Neural cell (in vitro differentiated cells): Measurements from ENCODE around the gene VENTX. TPM values are rescaled to one million over a fixed set of nuclear protein-coding genes. Genes with fewer than 3 reads are reported as not detected.

Source experiments
- H2AFZ ChIP-seq: fragments of 200-600, 300-800 bp; sonication (generic), shearing (Covaris generic); 2 replicates; pipeline ENCODE4 v1.6.0; 2014; ENCODE audit warnings: low read depth, mild to moderate bottlenecking, antibody characterized with exemption, low read length, moderate library complexity
- H3F3A ChIP-seq: fragments of 200-600 bp; shearing (Covaris generic); 2 replicates; pipeline ENCODE4 v1.6.1; 2016; ENCODE audit warnings: mild to moderate bottlenecking, moderate library complexity, mixed read lengths, antibody characterized with exemption, low read length; ENCODE audit not compliant: insufficient read depth, poor library complexity, severe bottlenecking
- H3K27ac ChIP-seq: fragments of 200-600, 300-800 bp; sonication (generic), shearing (Covaris generic); 2 replicates; pipeline ENCODE4 v1.5.1; 2014; ENCODE audit warnings: mild to moderate bottlenecking, low read length, moderate library complexity
- H3K27me3 ChIP-seq: fragments of 300-800, 200-600 bp; sonication (generic), shearing (Covaris generic); 2 replicates; pipeline ENCODE4 v1.6.0; 2014; ENCODE audit warnings: mild to moderate bottlenecking, low read depth, low read length, moderate library complexity; ENCODE audit not compliant: insufficient read depth
- H3K36me3 ChIP-seq: fragments of 300-800, 200-600 bp; sonication (generic), shearing (Covaris generic); 2 replicates; pipeline ENCODE4 v1.5.1; 2014; ENCODE audit warnings: mild to moderate bottlenecking, antibody characterized with exemption, low read length, moderate library complexity; ENCODE audit not compliant: insufficient read depth
- H3K4me2 ChIP-seq: fragments of 300-800, 200-600 bp; sonication (generic), shearing (Covaris generic); 2 replicates; pipeline ENCODE4 v1.6.0; 2014; ENCODE audit warnings: mild to moderate bottlenecking, low read length
- H3K4me3 ChIP-seq: fragments of 300-800, 200-600 bp; sonication (generic), shearing (Covaris generic); 2 replicates; pipeline ENCODE4 v1.5.1; 2014; ENCODE audit warnings: mild to moderate bottlenecking, low read length, moderate library complexity
- H3K79me2 ChIP-seq: fragments of 200-600 bp; shearing (Covaris generic); replicated peaks from 2 replicates; pipeline ENCODE4 v1.6.0; 2014; ENCODE audit warnings: mild to moderate bottlenecking, low read length, moderate library complexity; ENCODE audit not compliant: insufficient read depth
- H3K9ac ChIP-seq: fragments of 300-800, 200-600 bp; sonication (generic), shearing (Covaris generic); 2 replicates; pipeline ENCODE4 v1.6.1; 2016; ENCODE audit warnings: mild to moderate bottlenecking, low read length, mixed read lengths
- H3K9me2 ChIP-seq: fragments of 200-600 bp; shearing (Covaris generic); 2 replicates; pipeline ENCODE4 v1.6.1; 2016; ENCODE audit warnings: mild to moderate bottlenecking, low read length, mixed read lengths; ENCODE audit not compliant: insufficient read depth
- H3K9me3 ChIP-seq: fragments of 200-600, 300-800 bp; sonication (generic), shearing (Covaris generic); 2 replicates; pipeline ENCODE4 v1.6.1; 2016; ENCODE audit warnings: mild to moderate bottlenecking, mixed run types, low read length, moderate library complexity, mixed read lengths
- H4K20me1 ChIP-seq: fragments of 200-600 bp; shearing (Covaris generic); 2 replicates; pipeline ENCODE4 v1.6.1; 2016; ENCODE audit warnings: mild to moderate bottlenecking, mixed run types; ENCODE audit not compliant: insufficient read depth
- EP300 ChIP-seq: fragments of 450-650 bp; conservative IDR thresholded peaks from 2 replicates; pipeline ENCODE4 v1.6.1; 2014; ENCODE audit warnings: antibody characterized with exemption, mild to moderate bottlenecking, moderate library complexity; ENCODE audit not compliant: poor library complexity, severe bottlenecking
- EZH2 ChIP-seq: fragments of 200-600, 300-800 bp; shearing (Covaris generic), sonication (generic); IDR thresholded peaks from 2 replicates; pipeline ENCODE4 v1.6.1; 2014; ENCODE audit warnings: antibody characterized with exemption, low read length, borderline replicate concordance, mild to moderate bottlenecking; ENCODE audit not compliant: insufficient read depth, poor library complexity, severe bottlenecking
- MXI1 ChIP-seq: fragments of 450-650 bp; conservative IDR thresholded peaks from 2 replicates; pipeline ENCODE4 v1.6.1; 2014; ENCODE audit warnings: antibody characterized with exemption, mild to moderate bottlenecking; ENCODE audit not compliant: poor library complexity, severe bottlenecking
- POLR2AphosphoS5 ChIP-seq: IDR thresholded peaks from 2 replicates; pipeline ENCODE4 v1.6.1; 2012
- RAD21 ChIP-seq: fragments of 450-650 bp; conservative IDR thresholded peaks from 2 replicates; pipeline ENCODE4 v1.6.1; 2014; ENCODE audit warnings: antibody characterized with exemption, mild to moderate bottlenecking, moderate library complexity
- SMC3 ChIP-seq: fragments of 450-650 bp; conservative IDR thresholded peaks from 2 replicates; pipeline ENCODE4 v1.6.1; 2014; ENCODE audit warnings: antibody characterized with exemption, mild to moderate bottlenecking, moderate library complexity; ENCODE audit not compliant: poor library complexity
- TAF1 ChIP-seq: IDR thresholded peaks from 2 replicates; pipeline ENCODE4 v1.6.1; 2012; ENCODE audit warnings: low read depth
- polyA plus RNA-seq: library from polyadenylated mRNA; depleted of rRNA; stranded (reverse); fragments of >200 nt; gene quantifications from 2 replicates; pipeline ENCODE4 v1.2.3, GENCODE V29; 2014
- TF ChIP-seq, protein P1 (sequence below): fragments of 450-650 bp; IDR thresholded peaks from 2 replicates; pipeline ENCODE4 v1.5.1; 2014; ENCODE audit warnings: antibody characterized with exemption, mild to moderate bottlenecking, moderate library complexity; ENCODE audit not compliant: poor library complexity, severe bottlenecking
- TF ChIP-seq, protein P2 (sequence below): IDR thresholded peaks from 2 replicates; pipeline ENCODE4 v1.6.1; 2012; ENCODE audit warnings: borderline replicate concordance

Gene VENTX
- polyA plus RNA-seq, 1 donor from 2014 or later = not detected

DNA sequence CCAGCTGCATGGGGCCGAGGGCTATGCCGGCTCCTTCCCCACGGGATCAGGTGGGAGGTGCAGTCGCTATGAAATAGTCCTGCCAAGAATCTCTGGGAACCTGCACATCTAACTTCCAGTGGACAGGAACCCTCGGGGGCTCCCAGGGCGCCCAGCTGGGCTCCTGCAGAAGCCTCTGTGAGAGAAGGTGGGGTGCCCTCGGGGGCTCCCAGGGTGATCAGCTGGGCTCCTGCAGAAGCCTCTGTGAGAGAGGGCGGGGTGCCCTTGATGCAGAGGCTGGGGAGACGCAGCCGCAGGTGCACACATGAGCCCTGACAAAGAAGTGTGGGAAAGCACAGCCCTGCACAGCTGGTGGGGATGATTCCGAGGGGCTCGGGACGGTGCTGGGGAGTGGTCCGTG, 5.9 kb downstream of the VENTX start:
- Histone ChIP-seq H3F3A (no peaks in the 10 kb centered on the region), H3K27ac (no peak overlapping the region), H3K79me2 (no peaks in the 10 kb centered on the region), H3K27me3 (peaks cover 11% of the 10 kb centered on the region), H3K4me2 (no peak overlapping the region), H3K9ac (no peak overlapping the region), H3K4me3 (no peak overlapping the region), H3K36me3 (no peaks in the 10 kb centered on the region), H3K9me2 (no peaks in the 10 kb centered on the region), H2AFZ (no peak overlapping the region), H4K20me1 (no peaks in the 10 kb centered on the region), H3K9me3 (no peaks in the 10 kb centered on the region)
- TF ChIP-seq MXI1 = no peak
- no peak for TF ChIP-seq TAF1
- TF ChIP-seq EP300 = no peak

DNA sequence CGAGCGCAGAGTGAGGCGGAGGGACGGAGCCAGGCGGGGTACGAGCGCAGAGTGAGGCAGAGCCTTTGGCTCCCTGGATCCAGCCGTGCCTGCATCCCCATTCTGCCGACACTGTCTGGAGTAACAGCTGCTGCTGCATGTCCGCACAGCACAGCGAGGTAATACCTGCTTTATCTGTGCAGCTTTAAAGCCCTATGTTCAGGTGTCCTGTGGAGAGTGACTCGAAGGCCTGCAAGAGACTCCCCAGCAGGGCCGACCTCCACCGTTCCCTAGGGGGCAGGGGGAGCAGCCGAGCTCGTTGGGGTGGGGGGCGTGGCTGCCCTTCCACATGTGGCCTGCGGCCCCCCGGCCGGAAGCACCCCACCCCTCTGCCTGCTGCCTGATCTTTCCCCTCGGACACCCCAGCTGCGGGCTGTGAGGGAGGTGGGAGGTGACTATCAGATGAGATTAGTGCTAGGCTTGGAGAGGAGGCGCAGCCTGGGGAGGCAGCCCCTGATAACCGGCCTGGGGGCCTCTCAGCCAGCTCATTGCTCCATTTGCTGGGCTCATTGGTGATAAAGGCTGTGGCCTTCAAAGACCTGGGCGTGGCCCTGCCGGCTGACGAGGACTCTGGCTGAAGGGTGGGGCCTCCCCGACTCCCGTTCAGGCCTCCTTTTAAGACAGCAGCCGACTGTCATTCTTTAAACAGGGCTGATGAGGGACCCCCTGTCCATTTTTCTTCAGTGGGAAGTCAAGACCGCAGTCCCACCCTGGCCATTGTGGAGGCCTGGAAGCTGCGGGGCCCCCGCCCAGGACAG, 8.0 kb downstream of the VENTX start:
- TF ChIP-seq RAD21 (no peak), TAF1 (no peak), SMC3 (no peak), POLR2AphosphoS5 (no peak)
- TF ChIP-seq, protein P1, sequence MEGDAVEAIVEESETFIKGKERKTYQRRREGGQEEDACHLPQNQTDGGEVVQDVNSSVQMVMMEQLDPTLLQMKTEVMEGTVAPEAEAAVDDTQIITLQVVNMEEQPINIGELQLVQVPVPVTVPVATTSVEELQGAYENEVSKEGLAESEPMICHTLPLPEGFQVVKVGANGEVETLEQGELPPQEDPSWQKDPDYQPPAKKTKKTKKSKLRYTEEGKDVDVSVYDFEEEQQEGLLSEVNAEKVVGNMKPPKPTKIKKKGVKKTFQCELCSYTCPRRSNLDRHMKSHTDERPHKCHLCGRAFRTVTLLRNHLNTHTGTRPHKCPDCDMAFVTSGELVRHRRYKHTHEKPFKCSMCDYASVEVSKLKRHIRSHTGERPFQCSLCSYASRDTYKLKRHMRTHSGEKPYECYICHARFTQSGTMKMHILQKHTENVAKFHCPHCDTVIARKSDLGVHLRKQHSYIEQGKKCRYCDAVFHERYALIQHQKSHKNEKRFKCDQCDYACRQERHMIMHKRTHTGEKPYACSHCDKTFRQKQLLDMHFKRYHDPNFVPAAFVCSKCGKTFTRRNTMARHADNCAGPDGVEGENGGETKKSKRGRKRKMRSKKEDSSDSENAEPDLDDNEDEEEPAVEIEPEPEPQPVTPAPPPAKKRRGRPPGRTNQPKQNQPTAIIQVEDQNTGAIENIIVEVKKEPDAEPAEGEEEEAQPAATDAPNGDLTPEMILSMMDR = no peak
- no peaks in the 10 kb centered on the region for H3K9me2 ChIP-seq
- H4K20me1 ChIP-seq = no peaks in the 10 kb centered on the region
- no peaks in the 10 kb centered on the region for H3F3A ChIP-seq
- H3K9me3 ChIP-seq = no peaks in the 10 kb centered on the region
- H3K27ac ChIP-seq = no peak overlapping the region
- H3K4me3 ChIP-seq = no peak overlapping the region
- no peak overlapping the region for H3K9ac ChIP-seq
- H3K36me3 ChIP-seq = no peaks in the 10 kb centered on the region
- no peaks in the 10 kb centered on the region for H3K79me2 ChIP-seq
- no peak overlapping the region for H3K4me2 ChIP-seq
- H3K27me3 ChIP-seq = no peaks in the 10 kb centered on the region
- H2AFZ ChIP-seq = no peak overlapping the region

DNA sequence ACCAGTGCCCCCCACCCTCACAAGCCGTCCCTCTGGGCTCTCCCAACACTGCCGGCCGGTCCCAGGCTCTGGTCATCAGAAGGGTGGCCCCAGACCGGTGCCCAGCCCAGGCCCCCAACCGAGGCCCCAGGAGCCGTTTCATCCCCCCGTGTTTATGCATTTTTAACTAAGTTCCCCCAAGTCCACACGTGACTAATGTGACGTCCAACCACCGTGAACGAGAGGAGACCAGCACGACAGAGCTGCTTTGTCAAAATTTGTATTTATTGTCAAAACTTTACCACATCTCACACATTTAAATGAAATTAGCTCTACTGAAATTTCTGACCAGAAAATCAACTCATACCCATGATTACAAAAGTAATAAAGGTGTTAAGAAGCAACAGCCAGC, 8.6 kb downstream of the VENTX start:
- no peaks in the 10 kb centered on the region for H3K9me2 ChIP-seq
- no peaks in the 10 kb centered on the region for H3K36me3 ChIP-seq
- TF ChIP-seq SMC3 (no peak), EZH2 (no peak), EP300 (no peak), MXI1 (no peak), POLR2AphosphoS5 (no peak), RAD21 (no peak)
- TF ChIP-seq, protein P1 = no peak
- TF ChIP-seq, protein P2, sequence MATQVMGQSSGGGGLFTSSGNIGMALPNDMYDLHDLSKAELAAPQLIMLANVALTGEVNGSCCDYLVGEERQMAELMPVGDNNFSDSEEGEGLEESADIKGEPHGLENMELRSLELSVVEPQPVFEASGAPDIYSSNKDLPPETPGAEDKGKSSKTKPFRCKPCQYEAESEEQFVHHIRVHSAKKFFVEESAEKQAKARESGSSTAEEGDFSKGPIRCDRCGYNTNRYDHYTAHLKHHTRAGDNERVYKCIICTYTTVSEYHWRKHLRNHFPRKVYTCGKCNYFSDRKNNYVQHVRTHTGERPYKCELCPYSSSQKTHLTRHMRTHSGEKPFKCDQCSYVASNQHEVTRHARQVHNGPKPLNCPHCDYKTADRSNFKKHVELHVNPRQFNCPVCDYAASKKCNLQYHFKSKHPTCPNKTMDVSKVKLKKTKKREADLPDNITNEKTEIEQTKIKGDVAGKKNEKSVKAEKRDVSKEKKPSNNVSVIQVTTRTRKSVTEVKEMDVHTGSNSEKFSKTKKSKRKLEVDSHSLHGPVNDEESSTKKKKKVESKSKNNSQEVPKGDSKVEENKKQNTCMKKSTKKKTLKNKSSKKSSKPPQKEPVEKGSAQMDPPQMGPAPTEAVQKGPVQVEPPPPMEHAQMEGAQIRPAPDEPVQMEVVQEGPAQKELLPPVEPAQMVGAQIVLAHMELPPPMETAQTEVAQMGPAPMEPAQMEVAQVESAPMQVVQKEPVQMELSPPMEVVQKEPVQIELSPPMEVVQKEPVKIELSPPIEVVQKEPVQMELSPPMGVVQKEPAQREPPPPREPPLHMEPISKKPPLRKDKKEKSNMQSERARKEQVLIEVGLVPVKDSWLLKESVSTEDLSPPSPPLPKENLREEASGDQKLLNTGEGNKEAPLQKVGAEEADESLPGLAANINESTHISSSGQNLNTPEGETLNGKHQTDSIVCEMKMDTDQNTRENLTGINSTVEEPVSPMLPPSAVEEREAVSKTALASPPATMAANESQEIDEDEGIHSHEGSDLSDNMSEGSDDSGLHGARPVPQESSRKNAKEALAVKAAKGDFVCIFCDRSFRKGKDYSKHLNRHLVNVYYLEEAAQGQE = no peak
- H3K79me2 ChIP-seq = no peaks in the 10 kb centered on the region
- H3K4me2 ChIP-seq = no peak overlapping the region
- no peaks in the 10 kb centered on the region for H3F3A ChIP-seq
- H3K27ac ChIP-seq = no peak overlapping the region
- H3K9me3 ChIP-seq = no peaks in the 10 kb centered on the region
- H3K27me3 ChIP-seq = no peaks in the 10 kb centered on the region
- no peak overlapping the region for H3K4me3 ChIP-seq
- H2AFZ ChIP-seq = no peak overlapping the region
- no peaks in the 10 kb centered on the region for H4K20me1 ChIP-seq
- H3K9ac ChIP-seq = no peak overlapping the region
